ENCODE measurements around the gene KIF5C.

Gene KIF5C

DNA sequence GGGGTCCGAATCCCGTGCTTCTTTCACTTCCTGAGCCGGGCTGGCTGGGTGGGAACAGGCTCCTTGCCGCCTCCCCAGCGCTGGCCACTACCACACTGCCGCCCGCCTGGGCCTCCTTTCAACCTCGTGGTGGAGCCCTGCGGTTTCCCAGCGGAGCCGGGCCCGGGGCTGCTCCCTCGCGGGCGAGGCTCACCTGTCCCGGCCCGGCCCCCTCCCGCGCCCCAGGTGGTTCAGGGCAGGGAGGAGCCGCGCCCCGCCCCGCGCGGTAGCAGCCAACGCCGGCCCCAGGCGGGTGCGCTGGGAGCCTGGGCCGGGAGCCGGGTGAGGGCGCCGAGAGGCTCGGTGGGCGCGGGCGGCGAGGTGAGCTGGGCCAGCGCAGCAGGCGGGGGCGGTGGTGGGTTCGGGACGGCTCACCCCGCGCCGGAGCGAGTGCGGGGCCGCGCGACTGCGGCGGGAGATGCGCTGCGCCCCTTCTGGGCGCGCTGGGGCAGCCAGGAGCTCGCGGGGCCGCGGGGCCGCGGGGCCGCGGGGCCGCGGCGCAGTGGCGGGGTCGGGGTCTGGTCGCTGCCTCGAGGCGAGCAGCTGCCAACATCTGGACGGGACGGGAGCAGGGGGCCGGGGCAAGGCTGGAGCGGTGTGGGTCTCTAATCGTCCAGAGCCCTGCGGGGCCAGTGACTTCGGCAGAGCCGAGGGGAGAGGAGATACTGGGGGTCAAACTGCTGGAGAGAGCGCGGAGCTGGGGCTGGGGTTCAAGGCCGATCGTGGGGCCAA, 163.6 kb downstream of the KIF5C start, which contains the start of gene LYPD6B:
Gene LYPD6B (plus strand): TSS at position 258 of the 771 bp plus-strand sequence. CDS start 92,250 bp downstream, outside the sequence.
- DNase-seq (ENCODE audit: low read depth in 2 of 2, low spot score in 1 of 2) = no peak

DNA sequence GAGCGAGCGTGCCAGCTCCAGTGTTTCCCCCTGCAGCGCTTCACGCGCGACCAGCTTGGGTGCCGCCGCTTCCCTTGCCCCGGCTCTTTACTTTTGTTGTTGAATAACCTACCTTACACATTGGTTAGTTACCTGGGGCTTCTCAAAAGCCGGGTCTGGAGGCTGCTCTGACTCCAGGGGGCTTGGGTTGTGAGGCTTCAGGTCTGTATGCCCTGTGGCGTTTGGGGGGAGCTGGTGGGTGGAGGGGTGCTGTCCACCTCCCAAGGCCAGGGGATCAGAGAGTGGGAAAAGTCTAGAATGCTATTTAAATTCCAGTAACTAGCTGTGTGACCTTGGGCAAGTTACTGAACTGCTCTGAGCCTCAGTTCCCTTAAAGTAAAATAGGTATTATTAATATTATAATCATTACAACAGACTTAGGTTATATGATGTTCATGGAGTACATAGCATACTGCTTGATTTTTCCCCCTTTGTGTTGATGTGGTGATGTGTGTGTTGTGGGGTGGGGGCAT, 164.2 kb downstream of the KIF5C start:
- no peak for DNase-seq (ENCODE audit: low read depth in 2 of 2, low spot score in 1 of 2)

DNA sequence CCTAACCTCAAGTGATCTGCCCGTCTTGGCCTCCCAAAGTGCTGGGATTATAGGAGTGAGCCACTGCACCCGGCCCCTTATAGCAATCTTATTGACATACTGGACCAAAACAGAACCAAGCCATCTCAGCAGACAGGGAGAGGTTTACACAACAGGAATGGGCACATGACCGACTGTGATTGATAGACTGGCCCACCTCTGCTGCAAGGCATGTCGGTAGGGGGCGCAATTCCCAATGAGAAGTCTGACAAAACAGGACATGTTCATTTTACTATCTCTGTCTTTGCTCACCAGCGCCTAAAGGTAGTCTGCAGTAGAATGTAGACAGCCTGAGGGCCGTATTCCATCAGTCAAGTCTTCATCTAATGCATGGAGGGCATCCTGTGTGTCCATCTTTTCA, 165.4 kb downstream of the KIF5C start:
- peak in 1 of 2 donors; percentile 27 for DNase-seq (ENCODE audit: low read depth in 2 of 2, low spot score in 1 of 2)

DNA sequence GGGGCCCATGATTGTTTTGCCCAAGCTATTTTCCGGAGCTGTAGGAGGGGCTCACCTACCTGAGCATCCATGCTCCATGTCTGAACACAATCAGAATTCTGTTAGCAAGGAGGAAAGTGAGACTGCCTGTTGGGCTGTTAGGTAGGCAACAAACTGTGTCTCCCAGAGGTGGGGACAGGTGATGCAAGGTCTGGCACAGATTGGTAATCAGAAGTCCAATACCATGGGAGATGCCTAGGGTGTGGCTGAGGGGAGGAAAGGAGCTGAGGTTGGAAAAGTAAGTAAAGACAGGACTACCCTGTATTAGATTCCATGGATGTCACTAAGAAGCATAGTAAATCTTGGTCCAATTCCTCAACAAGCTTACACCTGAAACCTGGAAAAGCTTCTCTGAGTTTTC, 166.5 kb downstream of the KIF5C start:
- no peak for DNase-seq (ENCODE audit: low read depth in 2 of 2, low spot score in 1 of 2)

DNA sequence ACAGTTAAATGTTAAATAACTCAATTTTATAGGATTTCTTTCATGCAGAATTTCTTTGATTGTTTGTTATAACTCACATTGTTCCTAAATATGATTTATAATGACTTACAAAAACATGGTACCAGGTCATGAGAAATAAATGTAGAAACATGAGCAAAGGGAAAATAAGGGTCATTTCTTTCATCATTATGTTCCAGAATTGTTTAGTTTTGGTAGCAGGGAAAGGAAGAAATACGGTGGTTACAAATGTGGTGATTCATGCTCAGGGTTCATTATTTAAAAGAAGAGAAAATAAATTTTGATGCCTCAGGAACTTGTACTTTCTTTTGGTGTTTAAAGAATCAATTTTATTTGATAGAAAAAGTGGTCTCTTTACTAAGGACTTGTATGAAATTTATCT, 167.9 kb downstream of the KIF5C start:
- DNase-seq (ENCODE audit: low read depth in 2 of 2, low spot score in 1 of 2) = no peak

DNA sequence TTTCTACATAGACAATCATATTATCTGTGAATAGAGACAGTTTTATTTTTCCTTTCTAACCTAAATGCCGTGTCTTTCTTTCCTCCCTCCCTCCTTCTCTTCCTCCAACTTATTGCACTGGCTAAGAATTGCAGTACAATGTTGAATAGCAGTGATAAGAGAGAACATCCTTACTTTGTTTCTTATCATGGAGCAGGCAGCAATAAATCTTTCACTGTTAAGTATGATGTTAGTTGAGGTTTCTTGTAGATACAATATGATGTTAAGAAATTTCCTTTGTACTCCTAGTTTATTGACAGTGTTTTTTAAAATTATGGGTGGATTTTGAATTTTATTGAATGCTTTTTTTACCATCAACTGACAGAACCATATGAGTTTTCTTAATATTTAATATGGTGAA, 169.5 kb downstream of the KIF5C start:
- no peak for DNase-seq (ENCODE audit: low read depth in 2 of 2, low spot score in 1 of 2)

DNA sequence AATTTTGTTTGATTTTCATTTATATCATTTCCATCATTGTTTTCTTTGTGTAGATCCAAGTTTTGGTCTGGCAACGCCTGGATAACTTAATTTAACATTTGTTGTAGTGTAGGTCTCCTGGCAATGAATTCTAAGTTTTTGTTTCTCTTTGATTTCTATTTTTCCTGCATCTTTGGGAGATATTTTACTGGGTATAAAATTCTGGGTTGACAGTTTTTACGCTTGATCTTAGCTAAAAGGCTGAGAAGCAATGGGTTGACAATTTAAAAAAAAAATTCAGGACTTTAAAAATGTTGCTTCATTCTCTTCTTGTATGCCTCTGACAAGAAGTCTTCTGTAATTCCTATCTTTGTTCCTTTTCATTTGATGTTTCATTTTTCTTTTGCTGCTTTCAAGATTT, 172.1 kb downstream of the KIF5C start:
- DNase-seq (ENCODE audit: low read depth in 2 of 2, low spot score in 1 of 2) = no peak

DNA sequence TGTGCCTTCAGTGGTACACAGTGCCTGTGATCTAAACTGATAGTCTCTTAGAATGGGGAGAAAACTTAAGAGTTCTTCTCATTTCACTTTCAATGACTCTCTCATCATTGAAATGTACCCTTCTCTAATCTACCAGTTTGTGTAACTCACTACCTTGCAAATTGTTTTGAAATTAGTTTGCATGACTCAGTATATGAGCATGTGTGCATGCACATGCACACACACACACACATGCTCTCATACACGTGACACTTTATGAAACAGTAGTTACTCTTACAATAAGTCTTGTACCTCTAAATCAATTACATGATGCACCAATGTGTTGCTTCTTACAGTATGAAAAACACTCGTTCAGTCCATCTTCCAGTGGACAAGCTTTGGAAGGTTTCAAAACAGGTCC, 174.1 kb downstream of the KIF5C start:
- no peak for DNase-seq (ENCODE audit: low read depth in 2 of 2, low spot score in 1 of 2)

DNA sequence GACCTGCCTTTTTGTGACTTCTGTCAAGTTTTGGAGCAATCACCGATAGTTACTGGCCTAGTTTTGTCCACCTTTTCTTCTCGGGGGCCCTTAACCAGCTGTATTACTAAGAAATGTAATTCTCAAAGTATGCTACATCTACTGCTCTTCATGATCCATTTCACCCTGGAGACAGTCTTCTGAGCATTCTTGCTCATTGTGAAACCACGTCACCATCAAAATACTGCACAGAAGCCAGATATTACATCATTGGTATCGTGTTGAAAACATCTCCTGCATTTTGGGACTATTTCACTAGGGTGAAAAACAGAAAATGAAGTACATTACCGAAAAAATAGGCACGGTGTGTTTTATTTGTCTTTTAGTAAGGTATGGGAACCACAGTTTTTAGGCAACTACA, 175.2 kb downstream of the KIF5C start:
- no peak for DNase-seq (ENCODE audit: low read depth in 2 of 2, low spot score in 1 of 2)

DNA sequence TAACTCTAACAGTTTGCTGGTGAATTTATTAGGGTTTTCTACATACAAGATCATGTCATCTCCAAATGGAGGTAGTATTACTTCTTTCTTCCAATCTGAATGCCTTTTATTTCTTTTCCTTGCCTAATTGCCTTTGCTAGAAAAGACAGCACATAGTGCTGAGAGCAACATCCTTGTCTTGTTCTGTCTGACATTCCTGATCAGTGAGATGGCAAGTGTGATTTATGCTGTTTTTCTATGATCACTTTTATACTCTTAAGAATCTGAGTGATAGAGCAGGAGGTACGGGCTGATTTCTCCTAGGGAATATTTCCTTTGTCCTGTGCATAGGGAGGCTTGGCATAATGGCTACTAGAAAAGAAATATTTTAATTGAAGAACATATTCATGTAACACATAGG, 180.7 kb downstream of the KIF5C start:
- no peak for DNase-seq (ENCODE audit: low read depth in 2 of 2, low spot score in 1 of 2)

DNA sequence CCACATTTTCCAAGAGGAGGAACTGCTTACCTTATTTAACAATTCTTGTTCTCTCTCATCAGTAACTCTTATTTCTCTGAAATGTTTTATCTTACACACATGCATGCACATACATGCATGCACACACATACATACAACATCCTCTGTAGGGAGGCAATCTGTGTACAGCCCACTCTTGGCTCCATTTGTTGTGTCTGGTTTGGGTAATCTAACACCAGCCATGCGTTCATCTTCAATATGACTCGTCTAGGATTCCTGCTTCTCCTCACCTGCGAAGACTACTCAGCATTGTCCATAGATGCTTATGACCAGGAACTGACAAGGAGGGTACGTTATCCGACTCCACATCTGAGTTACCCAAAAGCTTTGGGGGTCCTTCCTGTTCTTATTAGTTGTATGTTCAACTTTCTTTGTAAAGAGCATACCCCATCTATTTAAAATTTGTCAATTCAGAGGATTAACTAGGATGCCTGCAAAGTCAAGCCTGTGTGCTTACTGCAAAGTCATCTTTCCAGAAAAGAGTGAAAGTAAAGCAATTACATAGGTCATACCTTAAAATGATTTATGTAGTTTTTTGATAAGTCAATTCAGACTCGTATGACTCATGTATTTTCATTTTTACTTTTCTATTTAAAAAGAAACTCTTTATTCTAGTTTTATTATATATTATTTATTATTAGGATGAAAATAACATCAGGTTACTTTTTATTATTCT, 181.7 kb downstream of the KIF5C start:
- DNase-seq (ENCODE audit: low read depth in 2 of 2, low spot score in 1 of 2) = no peak

DNA sequence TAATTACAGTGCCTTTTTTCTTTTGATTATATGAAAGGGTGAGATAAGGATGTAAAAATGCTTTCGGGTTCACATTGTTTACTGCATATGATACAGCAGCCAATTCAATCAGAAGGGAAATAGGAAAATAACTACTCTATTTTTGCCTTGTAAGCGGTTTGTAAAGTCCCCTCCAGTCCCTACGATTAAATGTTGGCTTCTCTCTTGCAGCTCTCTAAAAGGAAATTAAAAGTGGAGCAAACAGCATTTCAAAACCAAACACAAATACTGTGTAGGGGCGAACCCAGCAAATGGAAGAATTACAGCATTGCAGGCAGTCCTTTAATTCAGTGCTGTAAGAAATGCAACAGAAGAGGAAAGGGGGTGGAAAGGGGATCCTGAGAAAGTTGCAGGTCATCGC, 182.4 kb downstream of the KIF5C start:
- no peak for DNase-seq (ENCODE audit: low read depth in 2 of 2, low spot score in 1 of 2)

DNA sequence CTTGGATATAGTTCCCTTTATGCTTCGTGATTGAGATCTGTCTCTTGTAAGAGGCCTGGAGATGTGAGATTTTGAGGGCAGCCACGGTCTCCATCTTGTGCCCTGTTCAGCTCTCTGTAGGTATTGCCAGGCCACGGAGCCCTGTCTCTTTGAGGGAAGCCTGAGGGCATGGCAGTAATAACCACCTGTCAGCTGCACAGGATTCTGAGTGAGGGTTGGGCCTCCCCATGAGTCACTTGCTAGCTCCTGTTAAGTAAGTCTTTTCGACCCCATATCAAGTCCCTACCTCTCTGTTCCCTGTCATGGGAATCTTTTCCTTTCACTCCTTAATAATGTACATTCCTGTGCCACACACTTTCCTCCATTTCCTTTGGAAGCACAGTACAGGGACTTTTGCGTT, 183.9 kb downstream of the KIF5C start:
- DNase-seq (ENCODE audit: low read depth in 2 of 2, low spot score in 1 of 2) = no peak

DNA sequence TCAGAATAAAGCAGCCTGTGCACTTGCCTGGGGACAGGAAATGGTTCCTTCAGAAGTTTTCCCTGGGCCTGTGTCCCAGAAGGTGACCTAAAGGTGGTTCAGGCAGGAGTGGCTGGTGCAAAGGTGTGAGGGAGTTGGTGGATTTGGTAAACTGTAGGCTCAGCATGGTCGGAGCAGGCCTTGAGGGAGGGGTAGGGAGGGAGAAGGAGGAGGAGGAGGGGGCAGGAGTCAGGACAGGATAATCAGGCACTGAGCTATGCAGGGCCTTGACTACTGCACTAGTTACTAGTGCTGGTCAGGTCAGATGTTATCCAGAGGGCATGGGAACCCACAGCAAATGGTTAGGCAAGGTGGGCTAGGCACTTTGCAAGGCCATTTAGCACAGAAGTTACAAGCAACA, 184.8 kb downstream of the KIF5C start:
- DNase-seq (ENCODE audit: low read depth in 2 of 2, low spot score in 1 of 2) = no peak

DNA sequence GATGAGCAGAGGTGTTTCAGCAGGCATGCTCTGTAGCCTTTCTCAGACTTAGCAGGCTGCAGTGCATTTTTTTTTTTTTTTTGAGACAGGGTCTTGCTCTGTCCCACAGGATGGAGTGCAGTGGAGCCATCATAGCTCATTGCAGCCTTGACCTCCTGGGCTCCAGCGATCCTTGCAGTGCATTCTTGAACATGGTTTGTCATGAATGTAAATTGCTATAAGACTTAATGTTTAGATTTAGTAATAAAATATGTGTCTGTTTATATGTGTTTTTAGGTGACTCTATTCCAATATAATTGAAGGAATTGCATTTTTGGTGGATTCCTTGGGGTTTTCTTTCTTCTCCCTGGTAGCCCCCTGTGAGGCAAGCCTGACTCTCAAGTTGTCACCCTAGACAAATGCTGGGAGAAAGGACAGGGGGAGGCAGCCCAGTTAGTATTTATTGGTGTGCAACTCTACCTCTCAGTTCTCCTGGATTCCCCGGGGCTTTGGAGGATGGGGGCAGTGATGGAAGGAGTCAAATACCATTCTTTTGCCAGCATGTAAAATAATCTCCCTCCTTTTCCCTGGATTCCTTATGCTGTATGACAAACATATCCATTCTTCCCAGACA, 186.2 kb downstream of the KIF5C start:
- no peak for DNase-seq (ENCODE audit: low read depth in 2 of 2, low spot score in 1 of 2)

DNA sequence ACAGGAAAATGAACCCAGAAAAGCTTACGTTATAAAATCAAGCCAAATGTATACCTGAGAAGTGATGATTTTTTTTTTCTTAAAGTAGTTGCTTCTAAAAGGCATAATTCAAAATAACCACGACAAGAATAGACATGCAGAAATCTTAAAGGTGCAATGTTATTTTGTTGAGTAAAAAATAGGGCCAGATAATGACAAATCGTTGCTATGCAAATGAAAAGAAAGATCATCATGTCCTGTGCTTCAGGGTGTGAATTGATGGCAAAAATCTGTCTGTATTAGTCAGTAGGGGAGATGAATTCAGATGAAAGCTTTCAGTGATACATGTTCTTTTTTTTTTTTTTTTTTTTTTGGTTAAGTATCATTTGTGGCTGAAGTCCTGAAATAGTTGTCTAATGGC, 187.5 kb downstream of the KIF5C start:
- DNase-seq (ENCODE audit: low read depth in 2 of 2, low spot score in 1 of 2) = no peak

DNA sequence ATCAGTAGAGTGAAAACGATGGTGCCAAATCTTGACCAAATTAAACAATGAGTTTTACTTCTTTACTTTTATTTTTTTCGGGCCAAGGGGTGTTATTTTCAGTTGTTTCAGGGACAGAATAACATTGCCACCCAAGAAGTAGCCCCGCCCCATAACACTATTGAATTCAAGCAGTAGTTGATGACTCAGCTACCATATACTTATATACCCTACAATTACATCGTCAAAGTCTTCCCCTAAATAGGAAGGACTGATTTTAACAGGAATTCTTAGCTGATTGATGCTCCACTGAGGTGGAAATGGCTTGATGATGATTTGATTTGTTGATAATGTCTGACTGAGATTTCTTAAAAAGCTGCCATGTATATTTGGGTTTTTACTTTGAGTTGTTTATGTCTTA, 188.2 kb downstream of the KIF5C start:
- no peak for DNase-seq (ENCODE audit: low read depth in 2 of 2, low spot score in 1 of 2)

DNA sequence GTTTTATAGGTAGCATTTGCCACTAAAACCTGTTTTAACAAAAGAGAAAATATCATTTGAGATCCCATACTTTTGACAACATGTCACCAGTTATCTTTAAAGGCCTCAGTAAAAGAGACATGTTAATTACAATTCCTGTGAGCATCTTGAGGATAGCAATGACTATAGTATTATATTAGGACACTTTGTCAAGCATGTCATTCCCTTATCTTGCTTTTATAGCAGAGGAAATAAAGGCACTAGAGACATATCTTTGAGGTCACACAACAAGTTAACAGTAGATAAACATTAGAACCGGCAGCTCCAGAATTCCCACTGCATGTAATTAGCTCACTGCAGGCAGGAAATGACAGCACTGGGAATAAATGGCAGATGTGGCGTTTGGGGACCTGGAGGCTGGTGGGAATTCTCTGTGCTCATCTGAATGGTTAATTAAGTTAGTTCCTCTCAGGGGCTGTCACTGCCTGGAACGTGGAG, 189.4 kb downstream of the KIF5C start:
- no peak for DNase-seq (ENCODE audit: low read depth in 2 of 2, low spot score in 1 of 2)

DNA sequence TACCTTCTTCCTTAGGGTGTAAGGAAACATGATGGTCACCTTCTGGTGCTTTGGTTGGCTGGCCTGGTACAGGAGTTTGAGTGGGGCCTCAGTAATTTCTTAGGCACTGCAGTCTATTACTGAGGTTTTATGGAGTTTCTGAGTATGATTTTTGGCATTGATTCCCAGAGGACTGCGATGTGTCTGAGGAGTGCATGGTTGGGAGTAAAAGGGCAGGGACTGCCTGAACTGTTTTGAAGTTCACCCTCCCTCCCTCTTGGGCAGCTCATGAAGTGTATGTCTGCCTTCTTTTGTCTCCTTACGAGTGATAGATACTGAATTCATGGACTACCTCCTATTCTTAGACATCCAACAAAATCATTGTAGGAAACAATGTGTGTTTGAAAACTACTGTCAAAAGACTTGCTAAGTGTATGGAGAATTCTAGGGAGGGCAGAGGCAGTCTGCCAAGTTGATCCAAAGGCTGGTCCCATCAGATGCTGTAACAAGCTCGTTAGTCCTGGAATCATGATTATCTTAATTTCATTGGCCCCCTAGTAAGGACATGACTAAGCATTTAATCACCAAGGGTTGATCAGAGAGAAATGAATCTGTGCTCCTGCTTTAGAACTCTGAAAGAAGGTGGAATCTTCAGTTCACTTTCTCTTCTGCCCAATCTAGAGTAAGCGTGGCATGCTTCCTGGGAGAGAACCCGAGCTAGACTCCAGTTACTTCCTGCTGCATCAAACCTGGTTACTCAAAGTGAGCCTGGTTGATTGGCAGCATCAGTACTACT, 190.0 kb downstream of the KIF5C start:
- no peak for DNase-seq (ENCODE audit: low read depth in 2 of 2, low spot score in 1 of 2)

DNA sequence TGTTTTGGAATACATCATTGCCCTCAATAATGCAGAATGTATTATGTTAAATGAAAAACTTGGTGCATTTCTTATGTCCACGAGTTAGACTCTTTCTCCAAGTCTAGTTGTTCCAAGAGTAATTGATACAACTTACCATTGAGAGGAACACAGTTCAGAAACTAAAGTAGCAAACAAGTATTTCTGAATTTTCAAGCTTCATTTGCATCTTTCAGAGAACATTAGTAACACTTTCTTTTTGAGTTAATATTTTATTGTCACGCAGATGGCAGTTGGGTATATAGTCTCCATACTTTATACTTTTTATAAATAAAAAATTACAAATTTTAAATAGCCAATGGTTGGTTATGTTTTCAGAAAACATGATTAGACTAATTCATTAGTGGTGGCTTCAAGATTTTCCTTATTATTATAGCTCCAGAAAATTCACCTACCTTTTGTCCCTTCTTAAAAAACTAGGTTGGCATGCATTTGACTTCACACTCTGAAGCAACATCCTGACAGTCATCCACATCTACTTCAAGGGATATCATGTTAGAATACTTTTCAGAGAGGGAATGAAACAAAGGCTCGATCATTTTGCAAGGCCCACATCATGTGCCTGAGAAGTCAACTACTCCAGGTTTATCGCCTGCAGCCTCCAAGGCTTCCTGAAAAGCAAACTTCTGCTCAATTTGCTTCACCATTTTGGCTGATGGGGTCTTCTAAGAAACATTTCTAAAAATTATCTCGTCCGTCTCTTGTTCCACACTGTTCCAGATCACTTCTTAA, 193.4 kb downstream of the KIF5C start:
- no peak for DNase-seq (ENCODE audit: low read depth in 2 of 2, low spot score in 1 of 2)
